UCSD-AML1 (cell line): ENCODE measurements around the gene PRPF38B.
"Not testable (repeated sequence)": the region's sequence is repeated elsewhere in the genome, so short reads cannot be mapped to it uniquely, and the experiment has no call there.

Experiments used
- DNase-seq: peaks from one replicate; lab custom pipeline; 2025; ENCODE audit not compliant: unreplicated experiment; lab: John Stamatoyannopoulos, UW

The PRPF38B gene

DNA sequence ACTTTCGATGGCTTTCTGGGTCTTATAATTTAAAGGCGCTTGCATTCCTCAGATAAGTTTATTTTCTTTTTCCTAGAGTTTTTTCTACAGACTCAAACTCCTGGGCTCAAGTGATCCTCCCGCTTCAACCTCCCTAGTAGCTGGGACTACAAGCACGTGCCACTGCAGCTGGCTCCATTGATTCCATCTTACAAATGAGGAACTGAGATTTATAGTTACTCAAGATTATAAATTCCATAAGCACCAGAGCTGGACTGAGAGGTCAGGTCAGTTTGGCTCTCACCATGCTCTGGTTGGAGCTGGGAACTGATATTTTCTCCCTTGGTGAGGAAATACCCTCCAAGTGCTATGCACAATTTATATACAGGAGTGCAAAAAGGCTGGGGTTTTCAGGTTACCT lies 13.4 kb upstream of the PRPF38B start:
- no peak for DNase-seq

DNA sequence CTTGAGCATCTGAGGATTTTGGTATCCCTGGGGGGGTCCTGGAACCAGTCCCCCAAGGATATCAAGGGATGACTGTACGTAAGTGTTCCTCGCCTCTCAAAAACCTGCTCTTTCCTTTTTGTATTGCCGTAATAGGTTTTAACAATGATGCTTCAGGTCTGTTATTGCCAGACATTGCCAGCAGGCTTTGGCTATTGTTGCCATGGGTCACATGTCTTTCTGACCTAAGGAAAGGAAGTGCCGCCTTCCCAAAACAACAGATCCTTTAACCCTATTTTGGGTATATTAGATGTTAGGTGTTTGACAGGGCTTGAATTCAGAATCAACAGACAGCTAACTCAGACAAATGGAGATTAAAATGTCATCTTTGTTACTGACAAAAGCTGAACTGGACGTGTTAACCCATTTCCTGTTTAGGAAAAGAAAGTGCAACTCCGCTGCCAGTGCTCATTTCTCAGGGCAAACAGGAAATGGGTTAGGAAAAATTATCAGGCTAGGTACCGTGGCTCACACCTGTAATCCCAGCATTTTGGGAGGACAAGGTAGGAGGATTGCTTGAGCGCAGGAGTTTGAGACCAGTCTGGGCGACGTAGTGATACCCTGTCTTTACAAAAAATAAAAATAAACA lies 12.4 kb upstream of the PRPF38B start:
- no peak for DNase-seq

DNA sequence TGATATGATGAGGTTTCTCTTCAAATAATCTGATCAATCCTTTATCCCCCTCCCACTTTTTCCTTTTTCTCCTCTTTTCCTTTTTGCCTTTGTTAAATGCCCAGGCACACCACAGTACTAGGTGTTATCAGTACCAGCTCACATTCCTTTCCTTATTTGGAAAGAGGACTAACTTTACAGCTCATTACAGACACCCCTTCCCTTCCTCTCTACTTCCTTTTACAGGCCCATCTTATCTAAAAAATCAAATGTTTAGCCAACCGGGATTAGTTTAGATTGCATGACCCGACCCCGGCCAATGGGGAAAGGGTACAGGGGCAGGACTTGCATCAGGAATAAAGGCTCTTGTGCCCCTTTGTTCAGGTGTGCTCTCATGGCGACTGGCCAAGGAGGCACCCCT lies 10.4 kb upstream of the PRPF38B start:
- not testable (repeated sequence) for DNase-seq

DNA sequence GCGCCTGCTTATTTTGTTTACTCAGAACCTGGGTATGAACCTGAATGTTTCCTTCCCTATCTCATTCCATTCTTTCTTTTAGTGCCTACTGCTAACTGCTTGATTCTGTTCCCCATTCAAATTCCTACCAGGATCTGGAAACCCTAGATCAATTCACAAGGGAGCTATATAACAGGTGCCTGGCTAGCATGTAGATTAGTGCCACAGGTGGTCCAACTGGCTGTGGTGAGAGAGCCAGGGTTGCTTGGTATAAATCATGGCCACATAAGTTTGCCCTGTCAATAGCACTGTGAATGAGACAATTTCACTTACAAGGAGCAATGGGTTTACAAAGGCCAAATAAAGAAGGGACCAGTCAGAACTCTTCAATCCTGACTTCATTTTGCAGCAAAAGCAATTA lies 6.6 kb upstream of the PRPF38B start:
- DNase-seq = no peak

DNA sequence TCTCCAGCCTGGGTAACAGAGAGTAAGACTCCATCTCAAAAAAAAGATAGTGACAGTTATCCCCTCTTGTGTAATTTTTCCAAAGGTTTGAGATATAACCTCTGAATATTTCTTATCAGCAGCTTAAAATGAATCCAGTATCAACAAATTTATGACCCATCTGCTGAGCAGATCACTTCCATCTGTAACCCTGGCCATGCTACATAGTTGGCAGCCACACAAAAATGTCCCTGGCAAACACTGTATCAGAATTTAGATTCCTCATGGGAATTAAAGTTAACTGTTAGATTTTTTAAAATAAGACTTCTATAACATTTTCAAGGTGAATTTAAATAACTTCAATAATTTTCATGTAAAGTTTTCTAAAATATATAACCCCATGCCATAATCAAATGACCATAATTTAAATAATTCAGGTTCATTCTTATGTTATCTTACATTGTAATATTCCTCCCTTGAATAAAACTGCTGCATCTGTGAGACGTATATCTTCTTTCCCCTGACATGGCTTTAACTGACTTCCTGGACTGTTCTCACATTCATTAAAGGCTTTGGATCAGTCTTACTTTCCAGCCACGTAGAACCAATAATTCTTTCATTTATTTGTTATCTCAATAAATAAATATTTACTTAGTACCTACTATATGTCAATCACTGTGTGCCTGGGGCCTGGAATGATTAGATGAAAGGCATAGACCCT lies 5.3 kb upstream of the PRPF38B start:
- no peak for DNase-seq

DNA sequence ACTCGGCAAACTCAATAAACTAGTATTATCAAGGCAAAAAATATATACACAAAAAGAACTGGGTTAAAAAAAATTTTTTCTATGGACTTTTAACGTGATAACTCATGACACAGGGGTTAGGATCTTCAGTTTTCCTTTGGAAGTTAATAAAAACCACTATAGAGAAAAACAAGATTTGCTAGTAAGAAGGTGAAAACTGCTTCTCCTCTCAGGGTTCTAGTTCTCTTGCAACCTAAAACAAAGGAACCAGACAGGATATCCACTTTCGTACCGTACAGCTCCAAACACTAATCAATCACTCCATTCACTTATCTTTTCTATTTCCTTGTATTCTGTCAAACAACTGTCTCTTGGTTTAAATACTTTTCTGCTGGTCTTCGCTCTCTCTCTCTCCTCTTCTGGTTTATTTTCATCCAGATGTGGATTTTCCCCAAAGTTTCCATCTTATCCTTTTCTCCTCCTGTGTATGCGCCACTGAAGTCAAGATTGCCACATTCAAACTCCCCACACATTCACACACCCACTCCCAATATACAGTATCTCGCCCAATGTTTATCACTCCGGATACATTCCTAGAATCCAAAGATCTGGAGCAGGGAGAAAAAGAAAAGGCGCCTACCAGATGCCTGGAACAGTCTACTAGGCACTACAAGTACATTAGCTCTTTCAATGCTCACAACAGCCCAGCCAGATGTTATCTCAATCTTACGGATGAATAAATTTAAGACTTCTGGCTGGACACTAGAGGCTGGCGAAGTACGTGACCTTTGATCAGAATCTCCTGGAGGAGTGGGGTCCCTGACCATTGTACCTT lies 775 bp upstream of the PRPF38B start:
- DNase-seq = no peak

DNA sequence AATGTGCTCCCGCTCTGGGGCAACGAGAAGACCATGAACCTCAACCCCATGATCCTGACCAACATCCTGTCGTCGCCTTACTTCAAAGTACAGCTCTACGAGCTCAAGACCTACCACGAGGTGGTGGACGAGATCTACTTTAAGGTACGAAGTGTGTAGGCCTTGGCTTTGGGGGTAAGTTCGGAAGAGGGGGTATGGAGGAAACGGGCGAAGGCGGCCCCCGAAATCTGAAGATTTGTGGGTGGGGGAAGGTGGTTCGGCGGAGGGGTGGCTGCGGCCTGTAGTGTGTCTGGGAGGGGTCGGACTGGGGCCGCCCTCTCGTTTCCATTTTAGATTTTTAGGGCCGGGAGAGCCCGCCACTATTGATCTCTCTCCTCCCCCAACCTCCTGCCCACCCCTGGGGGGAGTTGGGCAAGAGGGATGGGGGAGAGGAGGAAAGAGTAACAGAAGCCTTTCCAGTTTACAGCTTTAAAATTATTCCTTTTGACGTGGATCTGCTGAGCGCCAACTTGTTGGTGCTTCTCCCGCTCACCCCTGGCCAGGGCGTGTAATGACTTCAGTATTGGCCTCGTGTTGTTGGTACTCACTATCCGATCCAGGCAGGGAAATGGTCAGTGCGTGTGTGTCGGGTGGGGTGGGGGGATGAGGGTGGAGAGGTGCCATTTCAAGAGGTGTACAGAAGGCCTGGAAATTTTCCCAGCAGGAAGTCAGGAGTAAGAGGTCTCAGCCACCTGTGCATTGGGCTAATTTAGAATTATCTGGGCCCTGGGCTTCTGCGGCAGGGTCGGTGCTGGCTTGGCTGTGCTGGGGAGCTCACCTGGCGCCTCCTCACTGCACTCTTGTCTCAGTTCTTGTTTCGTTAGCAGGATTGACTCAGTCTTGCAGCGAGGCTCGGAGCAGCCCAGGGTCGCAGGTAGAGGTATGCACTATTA lies 880 bp downstream of the PRPF38B start:
- DNase-seq = peak; percentile 58

DNA sequence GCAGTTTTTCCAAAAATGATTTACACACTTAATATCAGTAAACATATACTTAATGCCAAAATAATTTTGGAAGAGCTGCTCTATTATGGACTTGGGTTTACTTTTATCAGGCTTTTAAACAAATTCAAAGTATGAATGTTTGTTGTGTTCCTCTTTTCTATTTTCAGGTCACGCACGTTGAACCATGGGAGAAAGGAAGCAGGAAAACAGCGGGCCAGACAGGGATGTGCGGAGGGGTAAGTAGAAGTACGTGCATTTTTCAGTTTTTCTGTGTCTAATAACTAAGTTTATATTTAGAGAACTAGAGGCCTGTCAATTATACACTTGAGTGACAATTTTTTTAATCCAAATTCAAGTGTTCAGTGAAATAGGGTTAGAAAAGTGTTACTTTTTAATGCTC lies 3.4 kb downstream of the PRPF38B start:
- DNase-seq = no peak

DNA sequence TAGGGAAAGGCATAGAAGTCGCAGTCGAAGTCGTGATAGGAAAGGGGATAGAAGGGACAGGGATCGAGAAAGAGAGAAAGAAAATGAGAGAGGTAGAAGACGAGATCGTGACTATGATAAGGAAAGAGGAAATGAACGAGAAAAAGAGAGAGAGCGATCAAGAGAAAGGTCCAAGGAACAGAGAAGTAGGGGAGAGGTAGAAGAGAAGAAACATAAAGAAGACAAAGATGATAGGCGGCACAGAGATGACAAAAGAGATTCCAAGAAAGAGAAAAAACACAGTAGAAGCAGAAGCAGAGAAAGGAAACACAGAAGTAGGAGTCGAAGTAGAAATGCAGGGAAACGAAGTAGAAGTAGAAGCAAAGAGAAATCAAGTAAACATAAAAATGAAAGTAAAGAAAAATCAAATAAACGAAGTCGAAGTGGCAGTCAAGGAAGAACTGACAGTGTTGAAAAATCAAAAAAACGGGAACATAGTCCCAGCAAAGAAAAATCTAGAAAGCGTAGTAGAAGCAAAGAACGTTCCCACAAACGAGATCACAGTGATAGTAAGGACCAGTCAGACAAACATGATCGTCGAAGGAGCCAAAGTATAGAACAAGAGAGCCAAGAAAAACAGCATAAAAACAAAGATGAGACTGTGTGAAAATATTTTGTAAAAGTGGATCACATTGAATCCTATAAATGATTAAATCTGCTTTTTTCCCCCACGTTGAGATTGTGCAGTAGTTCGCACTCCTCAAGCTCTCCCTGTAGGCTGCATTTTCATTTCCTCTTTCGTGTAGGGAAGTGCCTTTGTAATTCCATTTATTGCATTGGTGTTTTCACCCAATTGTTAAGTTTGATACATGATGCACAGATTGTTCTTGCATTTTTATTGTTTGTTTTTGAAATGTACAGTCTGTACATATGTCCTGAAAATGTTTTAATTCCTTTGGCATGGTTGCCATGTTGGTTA lies 7.5 kb downstream of the PRPF38B start:
- DNase-seq = no peak

DNA sequence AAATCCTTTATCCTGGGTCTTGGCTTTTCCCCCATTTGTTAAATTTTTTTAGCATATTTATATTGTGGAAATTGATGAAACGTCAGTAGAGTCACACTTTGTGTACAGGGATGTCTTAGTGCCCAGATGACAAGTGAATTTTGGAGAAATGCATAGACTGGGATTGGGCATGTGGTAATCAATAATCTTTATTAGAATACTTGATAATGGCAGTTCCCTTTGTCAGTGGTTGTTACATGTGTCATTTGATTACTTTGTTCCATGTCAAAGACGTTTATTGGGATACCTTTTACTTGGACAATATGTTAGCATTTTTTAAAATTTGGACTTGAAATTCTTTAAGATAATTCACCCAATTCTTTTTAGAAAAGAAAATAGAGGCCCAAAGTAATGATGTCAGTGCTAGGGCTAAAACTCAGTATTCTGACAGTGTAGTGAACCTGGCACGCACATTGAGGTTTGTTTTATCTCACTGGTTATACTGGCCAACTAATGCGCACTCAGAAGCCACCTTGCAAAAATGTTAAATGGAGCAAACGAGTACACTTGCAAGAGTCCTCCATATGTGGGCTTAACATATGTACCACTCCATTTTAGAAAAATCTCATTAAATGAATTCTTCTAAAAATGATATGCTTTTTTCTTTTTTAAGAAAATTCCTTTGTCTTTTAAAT lies 9.2 kb downstream of the PRPF38B start:
- DNase-seq = no peak

DNA sequence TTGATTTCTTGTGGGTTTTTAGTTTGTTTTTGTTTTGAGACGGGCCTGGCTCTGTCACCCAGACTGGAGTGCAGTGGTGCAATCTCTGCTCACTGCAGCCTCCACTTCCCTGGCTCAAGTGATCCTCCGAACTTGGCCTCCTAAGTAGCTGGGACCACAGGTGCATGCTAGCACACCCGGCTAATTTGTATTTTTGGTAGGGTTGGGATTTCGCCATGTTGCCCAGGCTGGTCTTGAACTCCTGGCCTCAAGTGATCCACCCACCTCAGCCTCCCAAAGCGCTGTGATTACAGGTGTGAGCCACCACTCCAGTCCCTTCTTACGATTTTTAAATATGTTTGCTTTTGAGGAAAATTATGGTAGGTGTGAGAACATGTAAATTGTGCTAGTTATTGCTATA lies 10.0 kb downstream of the PRPF38B start:
- not testable (repeated sequence) for DNase-seq

DNA sequence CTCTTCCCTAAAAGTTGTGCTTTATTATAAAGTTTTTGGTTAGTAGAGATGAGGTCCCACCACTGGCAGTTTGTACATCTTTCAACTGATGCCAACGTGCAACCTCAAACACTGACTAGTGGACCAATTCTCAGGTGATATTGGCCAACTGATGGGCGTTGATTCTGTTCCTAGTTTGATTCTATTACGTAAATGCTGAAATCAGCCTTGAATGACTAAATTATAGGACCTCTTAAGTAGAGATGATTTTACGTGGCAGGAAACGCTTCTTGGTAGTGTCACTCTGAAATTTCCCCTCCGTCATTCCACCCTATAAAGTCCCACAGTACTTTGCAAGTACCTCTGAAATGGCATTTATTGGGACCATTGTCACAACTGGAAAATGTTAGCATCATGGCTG lies 11.8 kb downstream of the PRPF38B start:
- no peak for DNase-seq

DNA sequence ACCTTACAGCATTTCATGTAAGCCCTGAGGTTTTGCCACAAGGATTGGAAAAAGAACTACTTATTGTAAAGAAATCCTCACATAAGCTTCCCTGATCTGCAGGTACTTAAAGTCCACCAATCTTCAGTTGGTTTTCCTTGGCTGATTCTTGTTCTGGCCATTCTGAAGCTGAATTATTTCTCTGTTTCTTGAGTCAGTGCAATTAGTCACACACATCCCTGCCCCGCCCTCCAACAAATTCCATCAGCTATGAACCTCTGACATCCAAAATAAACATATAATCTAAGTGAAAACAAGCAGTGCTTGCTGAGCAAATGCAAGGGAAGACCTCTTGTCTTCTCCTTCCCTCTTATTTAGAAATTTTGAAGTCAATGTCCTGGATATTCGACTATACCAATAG lies 12.4 kb downstream of the PRPF38B start:
- no peak for DNase-seq

DNA sequence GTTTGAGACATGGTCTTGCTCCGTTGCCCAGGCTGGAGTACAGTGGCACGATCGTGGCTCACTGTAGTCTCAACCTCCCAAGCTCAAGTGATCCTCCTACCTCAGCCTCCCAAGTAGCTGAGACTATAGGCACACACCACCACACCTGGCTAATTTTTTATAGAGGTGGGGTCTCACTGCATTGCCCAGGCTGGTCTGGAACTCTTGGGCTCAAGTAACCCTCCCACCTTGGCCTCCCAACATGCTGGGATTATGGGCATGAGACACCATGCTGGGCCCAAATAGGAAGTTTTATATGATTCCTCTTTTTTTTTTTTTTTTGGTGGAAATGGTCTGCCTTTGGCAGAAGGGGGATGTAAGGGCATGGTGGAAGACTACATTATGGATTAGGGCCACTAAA lies 14.5 kb downstream of the PRPF38B start:
- DNase-seq = no peak

DNA sequence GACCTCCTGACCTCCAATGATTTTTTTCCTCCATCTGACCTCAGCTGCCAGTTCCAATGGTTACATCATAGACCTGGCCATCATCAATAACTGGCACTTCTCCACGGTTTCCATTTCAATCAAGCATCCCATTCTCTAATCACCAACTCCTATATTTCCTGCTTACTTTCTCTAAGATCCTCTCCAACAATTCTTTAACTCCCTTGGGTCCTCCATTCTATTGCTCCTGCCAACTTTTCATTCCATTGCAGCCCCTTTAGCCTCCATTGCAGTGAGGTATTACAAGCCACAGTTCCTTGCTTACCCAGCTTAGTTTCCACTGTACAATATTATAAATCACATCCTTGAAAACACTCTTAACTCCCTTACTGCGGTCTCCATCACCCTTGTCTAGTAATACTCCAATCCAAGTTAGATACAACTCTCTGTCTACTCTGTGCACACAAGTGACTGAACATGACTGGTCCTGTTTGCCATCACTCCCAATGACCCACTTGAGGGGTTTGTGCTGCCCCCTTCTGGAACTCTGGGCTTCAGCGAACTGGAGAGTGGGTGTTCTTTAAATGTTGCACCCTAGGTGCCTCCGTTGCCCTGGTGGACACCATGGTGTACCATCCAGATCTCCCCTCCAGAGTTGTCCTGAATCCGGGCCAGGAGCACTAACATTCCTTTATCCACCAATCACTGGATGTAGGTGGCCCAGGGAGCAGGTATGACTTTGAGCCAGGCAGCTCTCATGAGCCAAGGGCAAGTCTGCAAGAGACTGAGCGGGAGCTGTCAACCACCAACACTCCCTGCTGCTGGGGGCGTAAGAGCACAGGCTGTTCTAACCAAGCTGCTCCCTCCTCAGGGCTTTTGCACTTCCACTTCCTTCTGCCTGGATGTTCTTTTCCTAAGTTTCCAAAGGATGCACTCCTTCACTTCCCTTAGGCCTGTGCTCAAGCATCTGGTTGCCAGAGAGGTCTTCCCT lies 16.9 kb downstream of the PRPF38B start:
- peak; percentile 43 for DNase-seq

DNA sequence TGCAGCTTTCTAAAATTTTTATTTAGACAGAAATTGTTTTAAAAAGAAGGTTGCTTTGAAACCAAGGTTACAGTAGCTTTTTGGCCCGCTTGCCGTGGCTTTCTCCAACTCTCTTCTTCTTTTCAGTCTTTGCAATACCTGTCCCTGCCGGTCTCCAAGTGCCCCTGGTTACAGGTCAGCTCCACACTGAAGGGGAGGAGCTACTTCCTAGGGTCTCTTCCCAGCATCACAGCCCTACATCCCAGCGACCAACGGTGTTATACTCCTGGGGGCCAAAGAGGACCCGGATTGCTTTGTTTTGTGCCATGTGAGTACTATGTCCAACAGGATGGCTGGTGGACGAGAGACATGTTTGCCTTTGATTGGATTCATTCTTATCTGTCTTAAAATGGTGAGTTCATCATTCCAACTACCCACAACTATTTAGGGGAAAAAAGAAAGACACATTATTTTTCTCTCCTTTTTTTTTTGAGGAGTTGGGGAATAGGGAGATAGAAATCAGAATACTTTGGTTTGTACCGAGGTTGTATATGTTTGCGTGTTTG lies 20.6 kb downstream of the PRPF38B start, which contains the start of gene FNDC7:
TSS of gene FNDC7 (plus strand) at position 303 of the 545 bp plus-strand sequence. CDS start at position 329, 26 bp downstream.
- no peak for DNase-seq

DNA sequence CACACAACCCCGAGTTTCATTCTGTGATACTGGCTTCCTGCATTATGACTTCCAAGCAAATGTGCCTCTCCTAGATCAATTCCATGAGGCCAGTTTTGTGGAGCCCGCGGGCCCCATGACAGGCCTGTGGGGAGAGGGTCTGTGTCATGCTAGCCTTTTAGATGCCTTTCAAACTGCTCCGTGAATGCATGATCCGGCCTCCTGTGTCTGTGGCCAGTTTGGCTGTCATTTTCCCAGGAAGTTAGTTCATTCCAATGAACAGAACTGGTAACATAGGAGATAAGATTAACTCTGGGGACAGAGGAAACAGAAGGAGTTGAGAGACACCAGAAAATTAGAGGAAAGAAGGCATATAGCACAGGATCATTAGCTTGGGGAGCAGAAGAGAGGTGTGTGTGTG lies 23.8 kb downstream of the PRPF38B start:
- no peak for DNase-seq
